Adrenal gland (tissue), 12 donors: ENCODE data around the gene PCLO. TPM values are rescaled to one million over a fixed set of nuclear protein-coding genes. Genes with fewer than 3 reads are reported as not detected.

Experiments
- DNase-seq, 7 donors: peaks; one replicate each; pipeline ENCODE4 v3.0.0-alpha.2; 2019 to 2020
- H3K27ac ChIP-seq, 5 donors: fragments of 200-600 bp; sonication (generic) in 4 of 5; 1 replicate in 3 of 5; 2 replicates in 2 of 5; pipeline versions ENCODE4 v1.5.1 to v1.8.0; 2016 to 2020; ENCODE audit warnings: mild to moderate bottlenecking in 1 of 5
- H3K27me3 ChIP-seq: fragments of 200-600 bp; 2 replicates; pipeline ENCODE4 v1.8.0; 2021
- H3K36me3 ChIP-seq, 2 donors: fragments of 200-600 bp; replicated peaks in 1 of 2; 1 replicate in 1 of 2; 2 replicates in 1 of 2; pipeline versions ENCODE4 v1.5.1 to v1.8.0; 2018 to 2022
- H3K4me1 ChIP-seq, 2 donors: fragments of 200-600 bp; replicated peaks in 1 of 2; 1 replicate in 1 of 2; 2 replicates in 1 of 2; pipeline versions ENCODE4 v1.5.1 to v1.8.0; 2018 to 2021
- H3K4me3 ChIP-seq, 4 donors: fragments of 200-600 bp; sonication (generic) in 3 of 4; one replicate each; pipeline ENCODE4 v1.5.1; 2016 to 2018
- H3K9me3 ChIP-seq, 3 donors: fragments of 200-600 bp; sonication (generic) in 1 of 3; replicated peaks in 1 of 3; 1 replicate in 2 of 3; 2 replicates in 1 of 3; pipeline versions ENCODE4 v1.5.1 to v1.8.0; 2016 to 2021
- POLR2A ChIP-seq, 2 donors: fragments of 450-650 bp; IDR thresholded peaks; one replicate each; pipeline ENCODE4 v1.6.1; 2017; ENCODE audit warnings: antibody characterized with exemption in 2 of 2, mild to moderate bottlenecking in 2 of 2, moderate library complexity in 1 of 2
- WGBS, 4 donors: extraction: QIAGEN DNeasy Blood & Tissue Kit in 2 of 4; methylation state at CpG; one replicate each; pipeline versions ENCODE4 v1.1.5 to v1.1.7; 2013 to 2017; 5-methylcytosine and 5-hydroxymethylcytosine counted together
- intact Hi-C, 2 donors: fragments of 100-400 bp; cut with DNase I; formaldehyde crosslinking; loops; one replicate each; pipeline versions ENCODE4 v1.14.1 to v1.15.0; 2022 to 2023
- polyA plus RNA-seq, 3 donors: library from polyadenylated mRNA; stranded (reverse); fragments of 200-250 nt in 2 of 3; fragments of 350-450 nt in 1 of 3; fragmentation: Illumina TruSeq in 1 of 3; extraction: RNeasy Lipid Tissue Mini Kit (QIAGEN cat#74804) in 1 of 3; gene quantifications; one replicate each; pipeline ENCODE4 v1.2.3, GENCODE V29; 2013 to 2014
- total RNA-seq, 9 donors: library from RNA; depleted of rRNA in 4 of 9; stranded (reverse); fragments of >200 nt in 4 of 9; fragments of 120-200 nt in 1 of 9; fragmentation: NEBNext Ultra II Directional in 1 of 9; extraction: Animal tissue kit (Norgen Biotek cat#: 25700) in 1 of 9; gene quantifications; one replicate each; pipeline versions ENCODE4 v1.1.0 to v1.2.4, GENCODE V29; 2013 to 2023
- TF ChIP-seq, protein P1 (sequence below), 6 experiments: fragments of 450-650 bp in 4 of 6; fragments of 200-600 bp in 2 of 6; sonication (generic) in 1 of 6; IDR thresholded peaks; 1 replicate in 5 of 6; 2 replicates in 1 of 6; pipeline versions ENCODE4 v1.5.1 to v1.8.0; 2016 to 2021; ENCODE audit warnings: antibody characterized with exemption in 6 of 6, mild to moderate bottlenecking in 2 of 6, moderate library complexity in 1 of 6
- donor health status: healthy with polysubstance abuse.
- donor health status: Bipolar disorder and iron deficiency.
- donor health status: DM: yes; HTN: yes; CAD: no.
- donor health status: DM: no; HTN: no; CAD: no.
- donor health status: DM: no; HTN: no; CAD: no.
- donor health status: DM: yes; HTN: yes; CAD: no.

Gene PCLO
- total and polyA plus RNA-seq, 12 donors: 1.8 to 17.1 (median 9.6) TPM

DNA sequence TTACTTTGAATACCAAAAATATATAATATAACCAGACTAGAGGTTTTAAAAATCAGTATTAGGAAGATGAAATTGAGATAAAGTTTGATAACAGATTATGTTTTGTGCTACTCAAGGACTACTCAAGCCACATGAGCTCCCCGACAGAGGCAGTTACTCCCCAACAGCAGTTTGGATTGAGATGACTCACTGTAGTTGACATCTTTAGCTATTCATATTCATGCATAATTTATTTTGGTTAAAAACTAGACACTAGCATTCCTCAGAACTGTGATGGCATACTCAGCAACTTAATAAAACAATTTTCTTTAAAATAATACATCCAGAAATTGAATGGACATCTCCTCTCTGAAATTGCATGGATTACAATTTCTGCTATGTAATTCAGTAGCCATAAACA lies 19.6 kb downstream of the PCLO start:
- TF ChIP-seq POLR2A (IDR thresholded peaks at IDR 0.05): no peak
- TF ChIP-seq, protein P1, sequence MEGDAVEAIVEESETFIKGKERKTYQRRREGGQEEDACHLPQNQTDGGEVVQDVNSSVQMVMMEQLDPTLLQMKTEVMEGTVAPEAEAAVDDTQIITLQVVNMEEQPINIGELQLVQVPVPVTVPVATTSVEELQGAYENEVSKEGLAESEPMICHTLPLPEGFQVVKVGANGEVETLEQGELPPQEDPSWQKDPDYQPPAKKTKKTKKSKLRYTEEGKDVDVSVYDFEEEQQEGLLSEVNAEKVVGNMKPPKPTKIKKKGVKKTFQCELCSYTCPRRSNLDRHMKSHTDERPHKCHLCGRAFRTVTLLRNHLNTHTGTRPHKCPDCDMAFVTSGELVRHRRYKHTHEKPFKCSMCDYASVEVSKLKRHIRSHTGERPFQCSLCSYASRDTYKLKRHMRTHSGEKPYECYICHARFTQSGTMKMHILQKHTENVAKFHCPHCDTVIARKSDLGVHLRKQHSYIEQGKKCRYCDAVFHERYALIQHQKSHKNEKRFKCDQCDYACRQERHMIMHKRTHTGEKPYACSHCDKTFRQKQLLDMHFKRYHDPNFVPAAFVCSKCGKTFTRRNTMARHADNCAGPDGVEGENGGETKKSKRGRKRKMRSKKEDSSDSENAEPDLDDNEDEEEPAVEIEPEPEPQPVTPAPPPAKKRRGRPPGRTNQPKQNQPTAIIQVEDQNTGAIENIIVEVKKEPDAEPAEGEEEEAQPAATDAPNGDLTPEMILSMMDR (IDR thresholded peaks at IDR 0.05): no peak
- H3K27ac ChIP-seq: no peak overlapping the region
- H3K4me1 ChIP-seq: no peaks in the 10 kb centered on the region
- no peak overlapping the region for H3K4me3 ChIP-seq
- WGBS, 4 donors: 41 to 57% (median 47%) methylated on average over 1 of the region's 1 CpG
- intact Hi-C loops: no loop called here
- H3K36me3 ChIP-seq: no peaks in the 10 kb centered on the region
- no peaks in the 10 kb centered on the region for H3K27me3 ChIP-seq
- peak in 1 of 7 donors; percentile 25 for DNase-seq
- no peaks in the 10 kb centered on the region for H3K9me3 ChIP-seq

DNA sequence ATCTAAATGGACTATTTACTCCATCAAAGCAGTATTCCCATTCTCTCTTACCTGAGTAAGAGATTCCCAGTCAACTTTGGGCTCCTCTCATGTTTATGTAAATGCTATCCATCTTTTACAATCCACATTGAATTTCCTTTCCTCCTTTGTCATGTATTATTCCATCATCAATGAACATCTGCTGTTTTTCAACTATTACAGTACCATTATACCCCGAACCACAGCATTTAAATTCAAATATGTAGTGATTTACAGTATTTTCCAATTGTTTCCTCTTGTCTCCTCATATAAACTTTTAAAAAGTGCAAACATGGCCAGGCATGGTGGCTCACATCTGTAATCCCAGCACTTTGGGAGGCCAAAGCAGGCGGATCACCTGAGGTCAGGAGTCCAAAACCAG lies 20.3 kb downstream of the PCLO start:
- 75 to 94% (median 89%) methylated on average over 2 of the region's 2 CpGs for WGBS, 4 donors
- no peak for DNase-seq
- H3K9me3 ChIP-seq: no peaks in the 10 kb centered on the region
- TF ChIP-seq, protein P1 (IDR thresholded peaks at IDR 0.05): no peak
- TF ChIP-seq POLR2A (IDR thresholded peaks at IDR 0.05): no peak
- H3K27me3 ChIP-seq: no peaks in the 10 kb centered on the region
- intact Hi-C loops: no loop called here
- no peak overlapping the region for H3K27ac ChIP-seq
- no peak overlapping the region for H3K4me3 ChIP-seq
- no peaks in the 10 kb centered on the region for H3K36me3 ChIP-seq
- H3K4me1 ChIP-seq: no peaks in the 10 kb centered on the region

DNA sequence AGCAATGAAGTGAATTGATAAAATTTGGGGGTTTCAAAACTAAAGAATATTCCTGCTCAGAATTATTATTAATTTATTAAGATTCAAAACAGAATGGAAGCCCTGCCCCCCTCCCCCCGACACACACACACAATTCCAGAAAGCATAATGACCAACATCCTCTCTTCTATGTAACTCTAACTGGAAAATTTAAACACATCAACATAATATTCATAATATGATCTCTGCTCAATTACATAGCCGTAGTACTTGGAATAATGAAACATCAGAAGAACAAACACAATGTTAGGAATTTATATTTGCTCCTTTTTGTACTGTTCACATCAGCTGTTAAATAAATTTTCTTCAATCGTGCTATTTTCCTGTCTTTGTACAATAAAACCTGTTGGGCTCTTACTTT lies 20.8 kb downstream of the PCLO start:
- 73 to 96% (median 86%) methylated on average over 3 of the region's 3 CpGs for WGBS, 4 donors

DNA sequence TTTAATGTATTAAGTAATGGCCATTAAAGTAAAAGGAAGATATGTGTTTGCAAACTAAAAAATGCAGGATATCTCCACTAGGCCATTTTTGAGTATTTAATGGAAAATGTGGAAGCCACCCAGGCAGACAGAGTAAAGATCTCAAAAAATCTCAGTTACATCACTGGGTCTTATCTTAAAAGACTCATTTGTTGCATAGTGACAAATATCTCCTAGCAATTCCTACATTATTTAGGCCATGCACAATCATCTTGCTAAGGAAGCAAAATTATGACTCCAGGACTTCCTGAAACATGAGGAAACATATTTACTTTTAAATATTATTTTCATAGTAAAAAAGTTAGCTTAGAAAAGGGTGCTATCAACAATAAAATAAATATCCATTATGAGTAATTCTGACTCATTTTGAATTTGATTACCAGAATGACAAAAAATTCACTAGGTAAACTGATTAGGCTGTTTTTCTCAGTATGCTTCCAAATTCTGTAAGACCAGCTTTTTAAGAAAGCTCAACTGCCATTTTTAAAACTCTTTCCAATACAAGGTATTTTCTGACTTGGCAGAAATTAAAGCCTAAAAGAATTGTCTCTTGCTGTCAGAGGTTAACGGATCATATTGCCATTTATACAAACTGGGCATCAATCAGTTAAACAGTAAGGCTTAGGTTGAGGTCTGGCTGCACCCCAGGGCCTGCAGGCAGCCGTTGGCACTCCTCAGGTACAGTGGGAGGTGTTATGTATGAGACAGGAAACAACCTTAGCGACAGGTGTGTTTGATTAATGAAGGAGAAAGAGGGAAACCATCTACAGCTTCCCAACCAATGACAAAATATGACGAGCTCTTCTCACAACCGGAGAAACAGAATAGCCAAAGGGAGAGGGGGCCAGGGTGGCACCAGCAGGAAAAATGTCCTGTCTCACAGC lies 31.8 kb downstream of the PCLO start:
- Histone ChIP-seq H3K27me3 (no peaks in the 10 kb centered on the region), H3K4me1 (peaks cover 0 to 15% of the 10 kb centered on the region in 2 donors), H3K9me3 (no peaks in the 10 kb centered on the region), H3K27ac (no peak overlapping the region), H3K4me3 (no peak overlapping the region), H3K36me3 (no peaks in the 10 kb centered on the region)
- intact Hi-C loops: no loop called here
- 65 to 76% (median 71%) methylated on average over 5 of the region's 5 CpGs for WGBS, 4 donors
- TF ChIP-seq POLR2A (IDR thresholded peaks at IDR 0.05): no peak
- TF ChIP-seq, protein P1 (IDR thresholded peaks at IDR 0.05): no peak
- DNase-seq: no peak

More for the DNA sequence above, 20.8 kb downstream of the PCLO start:
- Histone ChIP-seq H3K4me1 (no peaks in the 10 kb centered on the region), H3K27me3 (no peaks in the 10 kb centered on the region), H3K4me3 (no peak overlapping the region), H3K27ac (no peak overlapping the region), H3K36me3 (no peaks in the 10 kb centered on the region), H3K9me3 (no peaks in the 10 kb centered on the region)
- intact Hi-C loops: no loop called here
- no peak for TF ChIP-seq POLR2A (IDR thresholded peaks at IDR 0.05)
- TF ChIP-seq, protein P1 (IDR thresholded peaks at IDR 0.05): no peak
- DNase-seq: no peak
